Psoas muscle (tissue), 8 donors: ENCODE data around the gene PEX14. TPM values are rescaled to one million over a fixed set of nuclear protein-coding genes. Genes with fewer than 3 reads are reported as not detected.

Experiments used
- ATAC-seq, 4 donors: fragments of 200-7000 bp; cut with Tn5 transposase; one replicate each; pipeline ENCODE4 v1.9.1; 2020; ENCODE audit warnings: moderate library complexity in 3 of 4, mild to moderate bottlenecking in 2 of 4
- DNase-seq, 2 donors: peaks; one replicate each; pipeline ENCODE4 v3.0.0-alpha.2; 2020
- H3K27ac ChIP-seq: fragments of 200-600 bp; one replicate; pipeline ENCODE4 v1.8.0; 2022
- H3K27me3 ChIP-seq, 3 donors: fragments of 200-600 bp in 1 of 3; one replicate each; pipeline versions ENCODE4 v1.6.1 to v1.8.0; 2013 to 2022; ENCODE audit warnings: low read length in 2 of 3, mild to moderate bottlenecking in 2 of 3, moderate library complexity in 1 of 3; ENCODE audit not compliant: insufficient read depth in 3 of 3
- H3K36me3 ChIP-seq, 2 donors: fragments of 200-600 bp in 1 of 2; one replicate each; pipeline versions ENCODE4 v1.6.1 to v1.8.0; 2013 to 2022; ENCODE audit warnings: low read depth in 1 of 2, mild to moderate bottlenecking in 1 of 2, moderate library complexity in 1 of 2; ENCODE audit not compliant: insufficient read depth in 1 of 2
- H3K4me1 ChIP-seq: fragments of 200-600 bp; one replicate; pipeline ENCODE4 v1.8.0; 2022
- H3K4me3 ChIP-seq: fragments of 200-600 bp; one replicate; pipeline ENCODE4 v1.8.0; 2022; ENCODE audit warnings: mild to moderate bottlenecking
- H3K9me3 ChIP-seq: fragments of 200-600 bp; one replicate; pipeline ENCODE4 v1.8.0; 2022
- CTCF ChIP-seq: fragments of 200-600 bp; IDR thresholded peaks from one replicate; pipeline ENCODE4 v1.8.0; 2022; ENCODE audit warnings: antibody characterized with exemption
- WGBS, 3 donors: extraction: QIAGEN DNeasy Blood & Tissue Kit; methylation state at CpG; one replicate each; pipeline versions ENCODE4 v1.1.6 to v1.1.7; 2013; 5-methylcytosine and 5-hydroxymethylcytosine counted together
- intact Hi-C, 2 donors: fragments of 100-400 bp; cut with DNase I; formaldehyde crosslinking; loops; one replicate each; pipeline versions ENCODE4 v1.11.0 to v1.14.2; 2022
- polyA plus RNA-seq, 3 donors: library from polyadenylated mRNA; stranded (reverse); fragments of 200-250 nt; gene quantifications; one replicate each; pipeline ENCODE4 v1.2.3, GENCODE V29; 2013
- total RNA-seq, 4 donors: library from RNA; stranded (reverse); fragmentation: NEBNext Ultra II Directional in 2 of 4; extraction: Animal tissue kit (Norgen Biotek cat#: 25700) in 2 of 4; gene quantifications; one replicate each; pipeline versions ENCODE4 v1.2.1 to v1.2.4, GENCODE V29; 2021 to 2023
- donor health status: healthy with polysubstance abuse.
- donor health status: DM: no; HTN: no; CAD: no; lungs with moderate emphysema.
- donor health status: Bipolar disorder and iron deficiency.
- donor health status: healthy.
- donor health status: DM: yes; HTN: yes; CAD: no.
- donor health status: DM: no; HTN: no; CAD: no.
- donor health status: DM: no; HTN: no; CAD: no.
- donor health status: DM: yes; HTN: yes; CAD: no.

The PEX14 gene
- total and polyA plus RNA-seq, 7 donors: 13.7 to 23.5 (median 20.7) TPM

DNA sequence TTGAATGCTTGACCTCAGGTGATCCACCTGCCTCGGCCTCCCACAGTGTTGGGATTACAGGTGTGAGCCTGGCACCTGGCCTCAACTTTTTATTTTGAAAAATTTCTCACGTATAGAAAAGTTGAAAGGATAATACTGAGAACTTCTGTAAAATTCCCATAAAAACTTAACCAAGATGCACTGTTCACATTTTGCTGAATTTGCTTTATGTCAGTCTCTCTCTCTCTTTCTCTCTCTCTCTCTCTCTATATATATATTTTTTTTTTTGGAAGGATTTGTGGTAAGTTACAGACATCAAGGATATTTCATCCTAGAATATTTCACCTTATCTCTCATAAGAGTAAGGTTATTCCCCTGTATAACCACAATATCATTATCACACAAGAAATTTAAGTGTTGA is 5.9 kb downstream of the PEX14 start:
- Histone ChIP-seq H3K36me3 (peaks cover 0 to 3% of the 10 kb centered on the region in 2 donors), H3K4me1 (peaks cover 9% of the 10 kb centered on the region), H3K27me3 (no peaks in the 10 kb centered on the region), H3K4me3 (no peak overlapping the region), H3K27ac (no peak overlapping the region), H3K9me3 (no peaks in the 10 kb centered on the region)
- no peak for TF ChIP-seq CTCF
- ATAC-seq (no peak), DNase-seq (no peak)
- intact Hi-C loops: no loop called here
- 94 to 96% (median 95%) methylated on average over 2 of the region's 2 CpGs for WGBS, 3 donors

GRCh38 chr1:10484521-10484920 is 9.8 kb downstream of the PEX14 start:
- Histone ChIP-seq H3K36me3 (peaks cover 0 to 8% of the 10 kb centered on the region in 2 donors), H3K4me1 (no peaks in the 10 kb centered on the region), H3K27me3 (no peaks in the 10 kb centered on the region), H3K27ac (no peak overlapping the region), H3K9me3 (no peaks in the 10 kb centered on the region), H3K4me3 (no peak overlapping the region)
- intact Hi-C loops: no loop called here
- 86 to 96% (median 92%) methylated on average over 6 of the region's 6 CpGs for WGBS, 3 donors
- TF ChIP-seq CTCF: no peak
- DNase-seq: no peak
- ATAC-seq: no peak

- no peak for TF ChIP-seq CTCF
- H3K27ac ChIP-seq: no peak overlapping the region
- no peaks in the 10 kb centered on the region for H3K4me1 ChIP-seq
- H3K27me3 ChIP-seq: no peaks in the 10 kb centered on the region
- intact Hi-C loops: no loop called here
- H3K4me3 ChIP-seq: no peak overlapping the region
- H3K36me3 ChIP-seq: peaks cover 0 to 5% of the 10 kb centered on the region in 2 donors
- 54 to 71% (median 58%) methylated on average over 4 of the region's 4 CpGs for WGBS, 3 donors
- ATAC-seq (no peak), DNase-seq (no peak)
- no peaks in the 10 kb centered on the region for H3K9me3 ChIP-seq
Measured at GRCh38 chr1:10489291-10490055, 14.7 kb downstream of the PEX14 start.

DNA sequence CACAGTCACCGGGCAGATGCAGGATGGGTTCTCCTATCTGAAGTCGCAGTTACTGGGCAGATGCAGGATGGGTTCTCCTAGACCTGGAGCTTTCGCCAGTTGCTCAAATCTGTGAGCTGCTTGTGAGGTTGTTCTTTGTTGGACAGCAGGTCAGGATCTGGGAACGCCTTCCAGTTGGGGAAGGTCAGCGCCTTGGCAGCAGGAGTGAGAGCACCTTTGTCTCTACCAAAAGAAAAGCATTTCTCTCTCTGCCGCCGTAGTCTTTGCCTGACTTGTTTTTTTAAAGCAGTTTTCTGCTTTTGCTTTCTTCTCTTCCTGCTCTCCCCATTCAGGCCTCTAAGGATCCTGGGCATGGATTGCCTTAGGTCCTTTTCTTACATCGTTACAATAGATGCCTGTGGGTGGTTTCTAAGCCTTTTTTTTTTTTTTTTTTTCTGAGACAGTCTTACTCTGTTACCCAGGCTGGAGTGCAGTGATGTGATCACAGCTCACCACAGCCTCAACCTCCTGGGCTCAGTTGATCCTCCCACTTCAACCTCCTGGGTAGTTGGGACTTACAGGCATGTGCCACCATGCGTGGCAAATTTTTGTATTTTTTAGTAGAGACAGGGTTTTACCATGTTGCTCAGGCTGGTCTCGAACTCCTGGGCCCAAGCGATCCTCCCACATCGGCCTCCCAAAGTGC is 15.7 kb downstream of the PEX14 start:
- H3K36me3 ChIP-seq: peaks cover 0 to 5% of the 10 kb centered on the region in 2 donors
- H3K4me1 ChIP-seq: peaks cover 6% of the 10 kb centered on the region
- intact Hi-C loops: no loop called here
- H3K27me3 ChIP-seq: no peaks in the 10 kb centered on the region
- ATAC-seq: no peak
- H3K4me3 ChIP-seq: no peak overlapping the region
- no peak overlapping the region for H3K27ac ChIP-seq
- H3K9me3 ChIP-seq: no peaks in the 10 kb centered on the region
- 77 to 81% (median 81%) methylated on average over 12 of the region's 12 CpGs for WGBS, 3 donors
- no peak for DNase-seq
- TF ChIP-seq CTCF: no peak
